CD14-positive monocyte (primary cell): Measurements from ENCODE around the gene SNX25. TPM values are rescaled to one million over a fixed set of nuclear protein-coding genes. Genes with fewer than 3 reads are reported as not detected.

Source experiments
- DNase-seq, 3 donors: peaks; one replicate each; pipeline ENCODE4 v3.0.0-alpha.2; 2011 to 2022
- H2AFZ ChIP-seq: 2 replicates; pipeline ENCODE4 v1.6.0; 2012; ENCODE audit warnings: mild to moderate bottlenecking, low read depth, low read length, inconsistent platforms; ENCODE audit not compliant: insufficient read depth, poor library complexity, severe bottlenecking
- H3K27ac ChIP-seq, 2 donors: 1 replicate in 1 of 2; 2 replicates in 1 of 2; pipeline ENCODE4 v1.5.1; 2012 to 2013; ENCODE audit warnings: low read length in 2 of 2, control low read depth in 1 of 2, inconsistent platforms in 1 of 2, low read depth in 1 of 2, mild to moderate bottlenecking in 1 of 2
- H3K27me3 ChIP-seq, 2 donors: one replicate each; pipeline versions ENCODE4 v1.6.0 to v1.6.1; 2011 to 2013; ENCODE audit warnings: low read length in 2 of 2; ENCODE audit not compliant: control insufficient read depth in 2 of 2, insufficient read depth in 2 of 2
- H3K36me3 ChIP-seq, 2 donors: replicated peaks in 1 of 2; 1 replicate in 1 of 2; 2 replicates in 1 of 2; pipeline versions ENCODE4 v1.5.1 to v1.6.1; 2012 to 2013; ENCODE audit warnings: low read length in 2 of 2, control low read depth in 1 of 2, inconsistent platforms in 1 of 2, mild to moderate bottlenecking in 1 of 2; ENCODE audit not compliant: insufficient read depth in 2 of 2, control insufficient read depth in 1 of 2
- H3K4me1 ChIP-seq, 2 donors: 1 replicate in 1 of 2; 2 replicates in 1 of 2; pipeline versions ENCODE4 v1.5.1 to v1.6.1; 2012 to 2013; ENCODE audit warnings: low read length in 2 of 2, control low read depth in 1 of 2, inconsistent platforms in 1 of 2, mild to moderate bottlenecking in 1 of 2, moderate library complexity in 1 of 2; ENCODE audit not compliant: insufficient read depth in 2 of 2, control insufficient read depth in 1 of 2
- H3K4me2 ChIP-seq: replicated peaks from 2 replicates; pipeline ENCODE3; 2012; ENCODE audit warnings: low read length, moderate library complexity, mild to moderate bottlenecking; ENCODE audit not compliant: poor library complexity, severe bottlenecking; ENCODE audit errors: extremely low read depth
- H3K4me3 ChIP-seq, 3 experiments: fragments of 200-600 bp in 1 of 3; sonication (generic) in 1 of 3; replicated peaks in 1 of 3; 1 replicate in 2 of 3; 2 replicates in 1 of 3; pipeline ENCODE4 v1.5.1; 2011 to 2013; ENCODE audit warnings: low read length in 3 of 3, mild to moderate bottlenecking in 3 of 3, control low read depth in 2 of 3, low read depth in 2 of 3, inconsistent platforms in 1 of 3, moderate library complexity in 1 of 3
- H3K79me2 ChIP-seq: 2 replicates; pipeline ENCODE4 v1.6.0; 2012; ENCODE audit warnings: mild to moderate bottlenecking, control low read depth, inconsistent platforms, low read length, moderate library complexity; ENCODE audit not compliant: insufficient read depth
- H3K9ac ChIP-seq: 2 replicates; pipeline ENCODE4 v1.6.0; 2017; ENCODE audit warnings: low read length, mild to moderate bottlenecking; ENCODE audit not compliant: insufficient read depth, poor library complexity, severe bottlenecking
- H3K9me3 ChIP-seq, 2 donors: replicated peaks in 1 of 2; 1 replicate in 1 of 2; 2 replicates in 1 of 2; pipeline versions ENCODE4 v1.5.1 to v1.6.1; 2012 to 2013; ENCODE audit warnings: low read length in 2 of 2, control low read depth in 1 of 2; ENCODE audit not compliant: control insufficient read depth in 1 of 2, insufficient read depth in 1 of 2
- H4K20me1 ChIP-seq: 2 replicates; pipeline ENCODE4 v1.6.0; 2012; ENCODE audit warnings: mild to moderate bottlenecking, low read length, control low read depth, moderate library complexity; ENCODE audit not compliant: insufficient read depth
- H3K27ac Mint-ChIP-seq, 7 donors: one replicate each; pipeline ENCODE4 v1.8.0; 2020; ENCODE audit warnings: mild to moderate bottlenecking in 7 of 7, mixed read lengths in 7 of 7, moderate library complexity in 6 of 7, inconsistent platforms in 2 of 7
- H3K27me3 Mint-ChIP-seq, 3 donors: one replicate each; pipeline ENCODE4 v1.8.0; 2021 to 2022; ENCODE audit warnings: low read depth in 3 of 3, mild to moderate bottlenecking in 3 of 3, mixed read lengths in 3 of 3, moderate library complexity in 3 of 3, inconsistent platforms in 1 of 3
- H3K36me3 Mint-ChIP-seq, 2 donors: one replicate each; pipeline ENCODE4 v1.8.0; 2020; ENCODE audit warnings: mixed read lengths in 2 of 2, inconsistent platforms in 1 of 2, mild to moderate bottlenecking in 1 of 2
- H3K4me1 Mint-ChIP-seq: one replicate; pipeline ENCODE4 v1.8.0; 2020; ENCODE audit warnings: mild to moderate bottlenecking, mixed read lengths
- H3K4me3 Mint-ChIP-seq, 2 donors: one replicate each; pipeline ENCODE4 v1.8.0; 2020; ENCODE audit warnings: mild to moderate bottlenecking in 2 of 2, mixed read lengths in 2 of 2, moderate library complexity in 1 of 2
- H3K9me3 Mint-ChIP-seq, 7 donors: one replicate each; pipeline ENCODE4 v1.8.0; 2020 to 2022; ENCODE audit warnings: mixed read lengths in 7 of 7, mild to moderate bottlenecking in 6 of 7, moderate library complexity in 6 of 7, inconsistent platforms in 2 of 7
- WGBS: methylation state at CpG from one replicate; pipeline ENCODE4 v1.1.5; 2013; ENCODE audit warnings: missing lambda C conversion rate; ENCODE audit not compliant: insufficient coverage; 5-methylcytosine and 5-hydroxymethylcytosine counted together
- intact Hi-C, 2 donors: fragments of 100-400 bp; cut with micrococcal nuclease; formaldehyde crosslinking; loops; one replicate each; pipeline versions ENCODE4 v1.15.0 to v1.15.1; 2023
- polyA plus RNA-seq, 3 donors: library from polyadenylated mRNA; depleted of rRNA in 1 of 3; unstranded in 2 of 3; stranded (reverse) in 1 of 3; fragments of 300-500 nt in 2 of 3; fragments of >200 nt in 1 of 3; fragmentation: Illumina TruSeq in 2 of 3; gene quantifications; 1 replicate in 2 of 3; 2 replicates in 1 of 3; pipeline ENCODE4 v1.2.3, GENCODE V29; 2012 to 2021
- TF ChIP-seq, protein P1 (sequence below): fragments of 200-600 bp; IDR thresholded peaks from one replicate; pipeline ENCODE4 v1.8.0; 2022; ENCODE audit warnings: antibody characterized with exemption, mild to moderate bottlenecking

SNX25 gene
- polyA plus RNA-seq, 3 donors: 0.31 to 0.40 (median 0.36) TPM

DNA sequence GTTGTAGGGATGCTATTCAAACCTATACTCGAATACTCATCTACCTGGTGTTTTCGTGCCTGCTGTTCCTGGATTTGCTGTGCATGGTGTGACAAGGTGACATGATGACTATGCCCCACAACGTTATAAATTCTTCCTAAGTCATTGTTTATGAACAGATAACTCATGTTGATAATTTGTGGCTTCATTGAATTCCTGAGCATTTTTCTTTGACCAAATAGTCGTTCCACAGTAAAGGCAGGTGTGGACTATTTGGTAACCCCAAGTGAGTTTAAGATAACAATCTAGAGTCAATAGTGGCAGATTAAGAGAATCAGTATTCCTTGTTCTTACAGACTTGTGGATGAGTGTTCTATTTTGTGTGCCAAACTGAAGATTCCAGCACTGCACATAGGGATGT, 59.9 kb downstream of the SNX25 start:
- Histone ChIP-seq H3K27me3 (peaks cover 3 to 7% of the 10 kb centered on the region in 2 donors), H3K79me2 (no peaks in the 10 kb centered on the region), H3K4me3 (no peak overlapping the region), H3K4me1 (no peaks in the 10 kb centered on the region), H3K9ac (no peak overlapping the region), H4K20me1 (no peaks in the 10 kb centered on the region), H3K4me2 (no peak overlapping the region), H3K27ac (no peak overlapping the region), H3K9me3 (no peaks in the 10 kb centered on the region), H3K36me3 (no peaks in the 10 kb centered on the region), H2AFZ (no peak overlapping the region)
- Mint-ChIP-seq H3K27ac (no peak overlapping the region), H3K36me3 (no peaks in the 10 kb centered on the region), H3K27me3 (peaks cover 0 to 11% (median 7%) of the 10 kb centered on the region in 3 donors), H3K4me3 (peak overlapping the region in 1 of 2 donors; percentile 31), H3K9me3 (peaks cover 0 to 1% (median 0%) of the 10 kb centered on the region in 7 donors), H3K4me1 (no peaks in the 10 kb centered on the region)
- TF ChIP-seq, protein P1, sequence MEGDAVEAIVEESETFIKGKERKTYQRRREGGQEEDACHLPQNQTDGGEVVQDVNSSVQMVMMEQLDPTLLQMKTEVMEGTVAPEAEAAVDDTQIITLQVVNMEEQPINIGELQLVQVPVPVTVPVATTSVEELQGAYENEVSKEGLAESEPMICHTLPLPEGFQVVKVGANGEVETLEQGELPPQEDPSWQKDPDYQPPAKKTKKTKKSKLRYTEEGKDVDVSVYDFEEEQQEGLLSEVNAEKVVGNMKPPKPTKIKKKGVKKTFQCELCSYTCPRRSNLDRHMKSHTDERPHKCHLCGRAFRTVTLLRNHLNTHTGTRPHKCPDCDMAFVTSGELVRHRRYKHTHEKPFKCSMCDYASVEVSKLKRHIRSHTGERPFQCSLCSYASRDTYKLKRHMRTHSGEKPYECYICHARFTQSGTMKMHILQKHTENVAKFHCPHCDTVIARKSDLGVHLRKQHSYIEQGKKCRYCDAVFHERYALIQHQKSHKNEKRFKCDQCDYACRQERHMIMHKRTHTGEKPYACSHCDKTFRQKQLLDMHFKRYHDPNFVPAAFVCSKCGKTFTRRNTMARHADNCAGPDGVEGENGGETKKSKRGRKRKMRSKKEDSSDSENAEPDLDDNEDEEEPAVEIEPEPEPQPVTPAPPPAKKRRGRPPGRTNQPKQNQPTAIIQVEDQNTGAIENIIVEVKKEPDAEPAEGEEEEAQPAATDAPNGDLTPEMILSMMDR: no peak
- WGBS: 100% methylated on average over 1 of the region's 4 CpGs
- no peak for DNase-seq
- intact Hi-C loops: no loop called here

DNA sequence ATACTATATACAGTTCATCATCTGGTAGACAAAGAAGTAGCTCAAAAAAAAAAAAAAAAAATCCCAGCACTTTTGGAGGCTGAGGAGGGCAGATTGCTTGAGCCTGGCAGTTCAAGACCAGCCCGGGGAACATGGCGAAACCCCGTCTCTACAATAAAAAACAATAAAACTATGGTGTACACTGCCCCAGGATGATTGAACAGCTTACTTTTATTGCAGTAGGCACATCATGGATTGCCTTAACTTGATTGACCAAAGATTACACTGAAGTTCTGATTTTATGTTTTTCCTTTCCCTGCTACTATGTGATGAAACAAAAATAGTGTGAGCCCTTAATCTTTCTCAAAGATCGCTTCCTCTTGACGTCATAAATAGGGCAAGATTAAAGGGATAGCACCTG, 60.6 kb downstream of the SNX25 start:
- Histone ChIP-seq H3K4me2 (no peak overlapping the region), H3K79me2 (no peaks in the 10 kb centered on the region), H3K36me3 (no peaks in the 10 kb centered on the region), H4K20me1 (no peaks in the 10 kb centered on the region), H2AFZ (no peak overlapping the region), H3K27ac (no peak overlapping the region), H3K9me3 (no peaks in the 10 kb centered on the region), H3K4me3 (no peak overlapping the region), H3K9ac (no peak overlapping the region), H3K4me1 (no peaks in the 10 kb centered on the region), H3K27me3 (peaks cover 3 to 5% of the 10 kb centered on the region in 2 donors)
- H3K4me1 Mint-ChIP-seq: no peaks in the 10 kb centered on the region
- intact Hi-C loops: no loop called here
- H3K4me3 Mint-ChIP-seq: no peak overlapping the region
- no peaks in the 10 kb centered on the region for H3K36me3 Mint-ChIP-seq
- H3K27me3 Mint-ChIP-seq: peaks cover 0 to 11% (median 8%) of the 10 kb centered on the region in 3 donors
- no peak overlapping the region for H3K27ac Mint-ChIP-seq
- no peak for DNase-seq
- no CpG with 5 or more reads among the region's 5 CpGs for WGBS
- H3K9me3 Mint-ChIP-seq: peaks cover 0 to 1% (median 0%) of the 10 kb centered on the region in 7 donors
- TF ChIP-seq, protein P1: no peak
